8988T (cell line): ENCODE data around the gene DNAH9.

ENCODE experiments used
- DNase-seq: peaks from one replicate; pipeline ENCODE4 v3.0.0; 2011

DNAH9 gene

GRCh38 chr17:11598274-11599221 lies at the start of gene DNAH9:
Gene DNAH9, plus strand, starts transcription at chr17:11598470. Its CDS starts 29 bp downstream, at chr17:11598499.
- no peak for DNase-seq

- no peak for DNase-seq
Observed at GRCh38 chr17:11550431-11550830, 47.8 kb upstream of the DNAH9 start.

GRCh38 chr17:11551442-11551841 lies 46.8 kb upstream of the DNAH9 start:
- DNase-seq, result no peak

GRCh38 chr17:11553135-11553534 lies 45.1 kb upstream of the DNAH9 start:
- no peak for DNase-seq

GRCh38 chr17:11554042-11554441 lies 44.2 kb upstream of the DNAH9 start:
- DNase-seq, result no peak

- no peak for DNase-seq
Observed at GRCh38 chr17:11554542-11554941, 43.7 kb upstream of the DNAH9 start.

GRCh38 chr17:11555530-11555929 lies 42.7 kb upstream of the DNAH9 start:
- no peak for DNase-seq

GRCh38 chr17:11557727-11558452 lies 40.4 kb upstream of the DNAH9 start:
- no peak for DNase-seq

- no peak for DNase-seq
Observed at GRCh38 chr17:11558681-11559234, 39.5 kb upstream of the DNAH9 start.

- DNase-seq, result no peak
Observed at GRCh38 chr17:11559601-11560000, 38.7 kb upstream of the DNAH9 start.

GRCh38 chr17:11561281-11561680 lies 37.0 kb upstream of the DNAH9 start:
- no peak for DNase-seq

- no peak for DNase-seq
Observed at GRCh38 chr17:11561702-11562101, 36.6 kb upstream of the DNAH9 start.

- DNase-seq, result no peak
Observed at GRCh38 chr17:11564589-11565380, 33.5 kb upstream of the DNAH9 start.

GRCh38 chr17:11565591-11565990 lies 32.7 kb upstream of the DNAH9 start:
- no peak for DNase-seq

GRCh38 chr17:11578998-11579397 lies 19.3 kb upstream of the DNAH9 start:
- no peak for DNase-seq

- no peak for DNase-seq
Observed at GRCh38 chr17:11580677-11581076, 17.6 kb upstream of the DNAH9 start.

- no peak for DNase-seq
Observed at GRCh38 chr17:11582217-11582616, 16.1 kb upstream of the DNAH9 start.

GRCh38 chr17:11583306-11583992 lies 14.8 kb upstream of the DNAH9 start:
- DNase-seq, result no peak

GRCh38 chr17:11589716-11590115 lies 8.6 kb upstream of the DNAH9 start:
- DNase-seq, result no peak

- no peak for DNase-seq
Observed at GRCh38 chr17:11601661-11602060, 3.4 kb downstream of the DNAH9 start.

- DNase-seq, result no peak
Observed at GRCh38 chr17:11608396-11608795, 10.1 kb downstream of the DNAH9 start.

GRCh38 chr17:11610999-11611566 lies 12.8 kb downstream of the DNAH9 start:
- no peak for DNase-seq
